HCT116 (cell line): ENCODE results near the gene ISCA2. TPM values are rescaled to one million over a fixed set of nuclear protein-coding genes. Genes with fewer than 3 reads are reported as not detected.
A peak's percentile ranks its signal among the peaks of the same experiment; 100 is the strongest.

Experiments
- ATAC-seq: fragments of 200-7000 bp; cut with Tn5 transposase; 2 replicates; pipeline ENCODE4 v1.9.1; 2020; ENCODE audit warnings: mild to moderate bottlenecking, moderate library complexity
- Bru-seq: library from RNA; stranded (reverse); fragments of 400-500 nt; gene quantifications from one replicate; lab custom pipeline; 2021; lab: Mats Ljungman, UMichigan
- BruChase-seq, 2 experiments: library from RNA; stranded (reverse); fragments of 400-500 nt; gene quantifications; one replicate each; lab custom pipeline; 2021; lab: Mats Ljungman, UMichigan
- BruUV-seq: library from RNA; stranded (reverse); fragments of 400-500 nt; replicated peaks from 2 replicates; lab custom pipeline; 2021; lab: Mats Ljungman, UMichigan
- CTCF ChIA-PET: fragments of 300-600 bp; sonication (Branson Sonifier 250); formaldehyde crosslinking; loops from one replicate; lab custom pipeline; 2021; ENCODE audit warnings: antibody characterized with exemption; lab: Charles Lee
- POLR2A ChIA-PET: fragments of 300-600, 350-600 bp; sonication (Branson Sonifier 250); formaldehyde crosslinking; loops from one replicate; lab custom pipeline; 2021; ENCODE audit warnings: antibody characterized with exemption; lab: Charles Lee
- RAD21 ChIA-PET, 2 experiments: fragments of 300-600 bp; sonication (Branson Sonifier 250); formaldehyde crosslinking; loops; one replicate each; lab custom pipeline; 2023; ENCODE audit warnings: low total read pairs in 2 of 2; ENCODE audit not compliant: uncharacterized antibody in 2 of 2, unreplicated experiment in 2 of 2, low non-redundant PET in 1 of 2; lab: Charles Lee
- DNase-seq: peaks from one replicate; pipeline ENCODE4 v3.0.0-alpha.2; 2010; ENCODE audit warnings: low read depth, low spot score
- H2AFZ ChIP-seq: fragments of 200-600 bp; shearing (Covaris generic), sonication (generic); 2 replicates; pipeline ENCODE4 v1.6.1; 2017; ENCODE audit warnings: low read depth, mixed run types, mixed read lengths, antibody characterized with exemption, low read length; ENCODE audit not compliant: poor library complexity, severe bottlenecking
- H3K27ac ChIP-seq: 2 replicates; pipeline ENCODE4 v1.5.1; 2012; ENCODE audit warnings: low read depth, low read length
- H3K27me3 ChIP-seq: fragments of 200-600 bp; sonication (generic); 2 replicates; pipeline ENCODE4 v1.6.1; 2016; ENCODE audit warnings: mixed run types, low read length, mixed read lengths; ENCODE audit not compliant: insufficient read depth
- H3K36me3 ChIP-seq, 2 experiments: fragments of 200-500 bp in 1 of 2; fragments of 200-600 bp in 1 of 2; sonication (Bioruptor generic) in 1 of 2; sonication (generic) in 1 of 2; 2 replicates each; pipeline versions ENCODE4 v1.5.1 to v1.6.1; 2014 to 2016; ENCODE audit warnings: low read length in 2 of 2, inconsistent platforms in 1 of 2, mixed read lengths in 1 of 2, mixed run types in 1 of 2; ENCODE audit not compliant: insufficient read depth in 2 of 2, control insufficient read depth in 1 of 2
- H3K4me1 ChIP-seq, 2 experiments: fragments of 200-600 bp in 1 of 2; sonication (generic) in 1 of 2; 2 replicates each; pipeline versions ENCODE4 v1.5.1 to v1.6.1; 2012 to 2017; ENCODE audit warnings: low read length in 2 of 2, inconsistent platforms in 1 of 2, mild to moderate bottlenecking in 1 of 2, mixed read lengths in 1 of 2, mixed run types in 1 of 2, moderate library complexity in 1 of 2; ENCODE audit not compliant: insufficient read depth in 2 of 2, control insufficient read depth in 1 of 2
- H3K4me2 ChIP-seq: fragments of 200-600 bp; sonication (generic); 2 replicates; pipeline ENCODE4 v1.6.1; 2017; ENCODE audit warnings: mixed run types, low read length, mixed read lengths
- H3K4me3 ChIP-seq, 2 experiments: fragments of 200-600 bp in 1 of 2; sonication (generic) in 1 of 2; replicated peaks in 1 of 2; 2 replicates each; pipeline ENCODE4 v1.5.1; 2011 to 2016; ENCODE audit warnings: low read length in 2 of 2, control low read depth in 1 of 2, low read depth in 1 of 2, mild to moderate bottlenecking in 1 of 2, mixed read lengths in 1 of 2, mixed run types in 1 of 2
- H3K79me2 ChIP-seq: fragments of 200-600 bp; sonication (generic); 2 replicates; pipeline ENCODE4 v1.6.1; 2017; ENCODE audit warnings: mild to moderate bottlenecking, mixed run types, low read length, moderate library complexity, mixed read lengths; ENCODE audit not compliant: insufficient read depth
- H3K9ac ChIP-seq: fragments of 200-600 bp; sonication (generic); 2 replicates; pipeline ENCODE4 v1.6.1; 2016; ENCODE audit warnings: low read length, mixed read lengths
- H3K9me2 ChIP-seq: fragments of 200-600 bp; sonication (generic), shearing (Covaris generic); 2 replicates; pipeline ENCODE4 v1.6.1; 2017; ENCODE audit warnings: mixed run types, mild to moderate bottlenecking, moderate library complexity; ENCODE audit not compliant: insufficient read depth
- H3K9me3 ChIP-seq, 2 experiments: fragments of 200-500 bp in 1 of 2; fragments of 200-600 bp in 1 of 2; sonication (Bioruptor generic) in 1 of 2; sonication (generic) in 1 of 2; 2 replicates each; pipeline ENCODE4 v1.6.1; 2014 to 2017; ENCODE audit warnings: low read length in 2 of 2, mixed read lengths in 2 of 2, inconsistent platforms in 1 of 2, low read depth in 1 of 2, mild to moderate bottlenecking in 1 of 2, mixed run types in 1 of 2, moderate library complexity in 1 of 2; ENCODE audit not compliant: control insufficient read depth in 1 of 2, insufficient read depth in 1 of 2
- H4K20me1 ChIP-seq: fragments of 200-600 bp; sonication (generic), shearing (Covaris generic); 2 replicates; pipeline ENCODE4 v1.6.1; 2017; ENCODE audit warnings: mixed run types, mild to moderate bottlenecking, moderate library complexity; ENCODE audit not compliant: insufficient read depth
- ATF3 ChIP-seq: IDR thresholded peaks from 2 replicates; pipeline ENCODE4 v1.6.1; 2012
- EGR1 ChIP-seq: IDR thresholded peaks from 2 replicates; pipeline ENCODE4 v1.6.1; 2012; ENCODE audit warnings: low read depth
- ELF1 ChIP-seq: IDR thresholded peaks from 2 replicates; pipeline ENCODE4 v1.6.1; 2012; ENCODE audit warnings: low read depth, borderline replicate concordance
- EZH2 ChIP-seq: fragments of 200-600 bp; sonication (generic); IDR thresholded peaks from 2 replicates; pipeline ENCODE4 v1.6.1; 2017; ENCODE audit warnings: antibody characterized with exemption, mixed run types
- JUND ChIP-seq: IDR thresholded peaks from 2 replicates; pipeline ENCODE4 v1.6.1; 2012
- POLR2A ChIP-seq: IDR thresholded peaks from 2 replicates; pipeline ENCODE4 v1.7.0; 2011; ENCODE audit warnings: borderline replicate concordance; ENCODE audit not compliant: insufficient read depth, insufficient read length; ENCODE audit errors: extremely low read depth
- POLR2AphosphoS5 ChIP-seq: IDR thresholded peaks from 2 replicates; pipeline ENCODE4 v1.6.1; 2011; ENCODE audit warnings: mild to moderate bottlenecking, low read depth, low read length, moderate library complexity
- REST ChIP-seq: IDR thresholded peaks from 2 replicates; pipeline ENCODE4 v1.6.1; 2012; ENCODE audit warnings: low read depth
- SIN3A ChIP-seq: IDR thresholded peaks from 2 replicates; pipeline ENCODE4 v1.6.1; 2012; ENCODE audit warnings: low read depth
- SRF ChIP-seq: IDR thresholded peaks from 2 replicates; pipeline ENCODE4 v1.6.1; 2012; ENCODE audit warnings: low read depth
- TCF7L2 ChIP-seq: IDR thresholded peaks from 2 replicates; pipeline ENCODE4 v1.7.0; 2011; ENCODE audit warnings: borderline replicate concordance, inconsistent platforms; ENCODE audit not compliant: insufficient read depth, insufficient read length; ENCODE audit errors: extremely low read depth
- YY1 ChIP-seq: IDR thresholded peaks from 2 replicates; pipeline ENCODE4 v1.6.1; 2011; ENCODE audit warnings: low read length, low read depth, moderate library complexity, mild to moderate bottlenecking; ENCODE audit not compliant: insufficient replicate concordance; ENCODE audit errors: extremely low read depth
- ZBTB33 ChIP-seq: IDR thresholded peaks from 2 replicates; pipeline ENCODE4 v1.6.1; 2011; ENCODE audit warnings: mild to moderate bottlenecking, low read length, moderate library complexity; ENCODE audit not compliant: insufficient replicate concordance; ENCODE audit errors: extremely low read depth
- ZNF274 ChIP-seq: fragments of 200-500 bp; sonication (Bioruptor generic); IDR thresholded peaks from 2 replicates; pipeline ENCODE4 v1.6.1; 2014; ENCODE audit warnings: mild to moderate bottlenecking, low read depth, low read length, inconsistent platforms
- intact Hi-C: fragments of 100-400 bp; cut with micrococcal nuclease; formaldehyde crosslinking; loops from 2 replicates; pipeline ENCODE4 v1.10.0; 2022
- long read RNA-seq: library from polyadenylated mRNA; unstranded; transcript quantifications from one replicate; pipeline ENCODE4 v2.0.0, GENCODE V29; 2021; ENCODE audit not compliant: unreplicated experiment
- polyA plus RNA-seq: library from polyadenylated mRNA; unstranded; fragments of >200 nt; gene quantifications from 2 replicates; pipeline ENCODE4 v1.2.1, GENCODE V29; 2012; ENCODE audit warnings: missing spikeins
- total RNA-seq: library from RNA; stranded (reverse); gene quantifications from one replicate; pipeline ENCODE4 v1.2.1, GENCODE V29; 2021; ENCODE audit not compliant: unreplicated experiment

The ISCA2 gene
- total RNA-seq (27.5 TPM), Bru-seq, nascent RNA (percentile 77 among the genes with signal in this experiment), BruChase-seq, experiment 1, labeled RNA remaining after a 6-hour chase (percentile 63 among the genes with signal in this experiment), BruChase-seq, experiment 2, labeled RNA remaining after a 2-hour chase (percentile 75 among the genes with signal in this experiment)
- 14.3 and 16.6 TPM in 2 replicates for polyA plus RNA-seq
- long read RNA-seq, transcript ISCA2-204 (4 exons, 2,626 nt) = major isoform, 44 of 51 reads
- long read RNA-seq, partial matches to known transcripts = 1 of 51 reads
- long read RNA-seq, other reads (novel, unspliced or antisense) = 5 of 51 reads

GRCh38 chr14:74493343-74494261 lies at the start of gene ISCA2:
Gene ISCA2 (plus strand): TSS chr14:74493765. CDS start chr14:74493775, 10 bp downstream.
- peak; percentile 90 for ATAC-seq
- Histone ChIP-seq H3K9me3 (no peaks in the 10 kb centered on the region), H3K79me2 (peaks cover 9% of the 10 kb centered on the region), H2AFZ (peak within 1 kb of the TSS; percentile 65), H4K20me1 (no peaks in the 10 kb centered on the region), H3K27me3 (no peaks in the 10 kb centered on the region), H3K4me2 (peak within 1 kb of the TSS; percentile 97), H3K27ac (peak within 1 kb of the TSS; percentile 78), H3K4me3 (peak within 1 kb of the TSS; percentile 86 to 94), H3K9ac (peak within 1 kb of the TSS; percentile 87), H3K4me1 (peaks cover 39 to 51% of the 10 kb centered on the region in 2 experiments), H3K36me3 (no peaks in the 10 kb centered on the region), H3K9me2 (no peaks in the 10 kb centered on the region)
- peak; percentile 97 for DNase-seq
- POLR2A ChIA-PET = interaction anchor here (0.8 to 1.3 kb wide), 3 partner anchors 32 to 124 kb away, joined by 3 to 6 read pairs (median 4); no protein-coding TSS in a partner anchor
- CTCF ChIA-PET = interaction anchor here (0.7 to 2.2 kb wide), 9 partner anchors 9 to 311 kb away, joined by 3 to 11 read pairs (median 8); no protein-coding TSS in a partner anchor
- RAD21 ChIA-PET = interaction anchor here (0.7 kb wide), 2 partner anchors 84 to 631 kb away, joined by 4 to 5 read pairs; no protein-coding TSS in a partner anchor
- intact Hi-C loops = no loop called here
- BruUV-seq = TSS peak; percentile 55
- TF ChIP-seq POLR2AphosphoS5 = peak; percentile 77
- TF ChIP-seq REST = no peak
- TF ChIP-seq YY1 = peak; percentile 93
- TF ChIP-seq EGR1 = peak; percentile 67
- peak; percentile 38; the same call in 1 of the 2 replicates for TF ChIP-seq ELF1
- peak; percentile 54; the same call in 1 of the 2 replicates for TF ChIP-seq SIN3A
- no peak for TF ChIP-seq POLR2A
- no peak for TF ChIP-seq JUND
- no peak for TF ChIP-seq ATF3
- no peak for TF ChIP-seq TCF7L2
- no peak for TF ChIP-seq ZBTB33
- TF ChIP-seq SRF = no peak
- TF ChIP-seq ZNF274 = no peak
- TF ChIP-seq EZH2 = no peak
